Duodenal mucosa (tissue), 2 donors: ENCODE data around the gene CEP83.
"Not testable (repeated sequence)": the region's sequence is repeated elsewhere in the genome, so short reads cannot be mapped to it uniquely, and the experiment has no call there.

ENCODE experiments used
- H3K27ac ChIP-seq: one replicate; pipeline ENCODE4 v1.7.0; 2013; ENCODE audit warnings: low read depth, low read length
- H3K27me3 ChIP-seq, 2 donors: one replicate each; pipeline ENCODE4 v1.7.0; 2013; ENCODE audit warnings: low read length in 2 of 2, control low read depth in 1 of 2; ENCODE audit not compliant: insufficient read depth in 2 of 2, control insufficient read depth in 1 of 2
- H3K36me3 ChIP-seq, 2 donors: one replicate each; pipeline ENCODE4 v1.7.0; 2013; ENCODE audit warnings: low read length in 2 of 2, control low read depth in 1 of 2; ENCODE audit not compliant: insufficient read depth in 2 of 2, control insufficient read depth in 1 of 2
- H3K4me1 ChIP-seq, 2 donors: one replicate each; pipeline ENCODE4 v1.7.0; 2013; ENCODE audit warnings: low read length in 2 of 2, control low read depth in 1 of 2; ENCODE audit not compliant: insufficient read depth in 2 of 2, control insufficient read depth in 1 of 2
- H3K4me3 ChIP-seq, 2 donors: one replicate each; pipeline ENCODE4 v1.7.0; 2013; ENCODE audit warnings: low read length in 2 of 2, low read depth in 1 of 2
- H3K9ac ChIP-seq, 2 donors: one replicate each; pipeline ENCODE4 v1.7.0; 2013; ENCODE audit warnings: low read length in 2 of 2, low read depth in 1 of 2
- H3K9me3 ChIP-seq, 2 donors: one replicate each; pipeline ENCODE4 v1.7.0; 2013; ENCODE audit warnings: low read length in 2 of 2, control low read depth in 1 of 2; ENCODE audit not compliant: control insufficient read depth in 1 of 2

Gene CEP83

GRCh38 chr12:94418517-94418916, 41.1 kb downstream of the CEP83 start:
- Histone ChIP-seq H3K27me3 (no peaks in the 10 kb centered on the region), H3K4me1 (no peaks in the 10 kb centered on the region), H3K36me3 (no peaks in the 10 kb centered on the region), H3K9me3 (peaks cover 15 to 24% of the 10 kb centered on the region in 2 donors), H3K9ac (no peak overlapping the region), H3K4me3 (no peak overlapping the region), H3K27ac (no peak overlapping the region)

GRCh38 chr12:94416613-94417012, 43.1 kb downstream of the CEP83 start:
- no peak overlapping the region for H3K9ac ChIP-seq
- no peaks in the 10 kb centered on the region for H3K4me1 ChIP-seq
- H3K27me3 ChIP-seq = no peaks in the 10 kb centered on the region
- peaks cover 4 to 5% of the 10 kb centered on the region in 2 donors for H3K9me3 ChIP-seq
- H3K27ac ChIP-seq = no peak overlapping the region
- H3K36me3 ChIP-seq = no peaks in the 10 kb centered on the region
- no peak overlapping the region for H3K4me3 ChIP-seq

- Histone ChIP-seq H3K27ac (no peak overlapping the region), H3K36me3 (no peaks in the 10 kb centered on the region), H3K9ac (no peak overlapping the region), H3K4me1 (no peaks in the 10 kb centered on the region), H3K27me3 (no peaks in the 10 kb centered on the region), H3K4me3 (no peak overlapping the region), H3K9me3 (peaks cover 0 to 3% of the 10 kb centered on the region in 2 donors)
Measured at GRCh38 chr12:94415066-94415465, 44.6 kb downstream of the CEP83 start.

GRCh38 chr12:94405413-94406116, 54.1 kb downstream of the CEP83 start:
- peak overlapping the region; percentile 38 to 46 for H3K4me3 ChIP-seq
- H3K27ac ChIP-seq = no peak overlapping the region
- no peaks in the 10 kb centered on the region for H3K9me3 ChIP-seq
- H3K27me3 ChIP-seq = no peaks in the 10 kb centered on the region
- H3K36me3 ChIP-seq = no peaks in the 10 kb centered on the region
- H3K4me1 ChIP-seq = no peaks in the 10 kb centered on the region
- H3K9ac ChIP-seq = no peak overlapping the region

- no peaks in the 10 kb centered on the region for H3K27me3 ChIP-seq
- no peaks in the 10 kb centered on the region for H3K4me1 ChIP-seq
- H3K9me3 ChIP-seq = peaks cover 0 to 3% of the 10 kb centered on the region in 2 donors
- H3K9ac ChIP-seq = no peak overlapping the region
- H3K4me3 ChIP-seq = no peak overlapping the region
- no peak overlapping the region for H3K27ac ChIP-seq
- H3K36me3 ChIP-seq = no peaks in the 10 kb centered on the region
Measured at GRCh38 chr12:94404854-94405253, 54.8 kb downstream of the CEP83 start.

GRCh38 chr12:94401326-94401725, 58.3 kb downstream of the CEP83 start:
- Histone ChIP-seq H3K4me3 (no peak overlapping the region), H3K9ac (no peak overlapping the region), H3K27me3 (no peaks in the 10 kb centered on the region), H3K4me1 (no peaks in the 10 kb centered on the region), H3K27ac (no peak overlapping the region), H3K36me3 (no peaks in the 10 kb centered on the region), H3K9me3 (peaks cover 9 to 20% of the 10 kb centered on the region in 2 donors)

GRCh38 chr12:94398685-94399084, 61.0 kb downstream of the CEP83 start:
- not testable (repeated sequence) for H3K9ac ChIP-seq, H3K4me3 ChIP-seq, H3K27ac ChIP-seq, H3K27me3 ChIP-seq, H3K4me1 ChIP-seq, H3K36me3 ChIP-seq
- peaks cover 9 to 20% of the 10 kb centered on the region in 2 donors for H3K9me3 ChIP-seq

GRCh38 chr12:94397401-94397800, 62.3 kb downstream of the CEP83 start:
- Histone ChIP-seq H3K36me3 (no peaks in the 10 kb centered on the region), H3K4me1 (no peaks in the 10 kb centered on the region), H3K9ac (no peak overlapping the region), H3K4me3 (no peak overlapping the region), H3K27me3 (no peaks in the 10 kb centered on the region), H3K9me3 (peaks cover 9 to 20% of the 10 kb centered on the region in 2 donors), H3K27ac (no peak overlapping the region)

- H3K4me3 ChIP-seq, H3K4me1 ChIP-seq, H3K27ac ChIP-seq, H3K27me3 ChIP-seq, H3K36me3 ChIP-seq, H3K9ac ChIP-seq: not testable (repeated sequence)
- H3K9me3 ChIP-seq = peaks cover 9 to 20% of the 10 kb centered on the region in 2 donors
Measured at GRCh38 chr12:94396014-94396413, 63.7 kb downstream of the CEP83 start.

GRCh38 chr12:94390130-94390485, 69.6 kb downstream of the CEP83 start:
- H3K36me3 ChIP-seq = peaks cover 2 to 7% of the 10 kb centered on the region in 2 donors
- H3K27me3 ChIP-seq = no peaks in the 10 kb centered on the region
- no peaks in the 10 kb centered on the region for H3K4me1 ChIP-seq
- H3K9me3 ChIP-seq = peaks cover 0 to 2% of the 10 kb centered on the region in 2 donors
- no peak overlapping the region for H3K27ac ChIP-seq
- H3K4me3 ChIP-seq = no peak overlapping the region
- no peak overlapping the region for H3K9ac ChIP-seq
